HCT116 (cell line): ENCODE measurements around the gene TMEM126B. TPM values are rescaled to one million over a fixed set of nuclear protein-coding genes. Genes with fewer than 3 reads are reported as not detected.

ENCODE experiments used
- ATAC-seq: fragments of 200-7000 bp; cut with Tn5 transposase; 2 replicates; pipeline ENCODE4 v1.9.1; 2020; ENCODE audit warnings: mild to moderate bottlenecking, moderate library complexity
- BruUV-seq: library from RNA; stranded (reverse); fragments of 400-500 nt; replicated peaks from 2 replicates; lab custom pipeline; 2021; lab: Mats Ljungman, UMichigan
- CTCF ChIA-PET: fragments of 300-600 bp; sonication (Branson Sonifier 250); formaldehyde crosslinking; loops from one replicate; lab custom pipeline; 2021; ENCODE audit warnings: antibody characterized with exemption; lab: Charles Lee
- POLR2A ChIA-PET: fragments of 300-600, 350-600 bp; sonication (Branson Sonifier 250); formaldehyde crosslinking; loops from one replicate; lab custom pipeline; 2021; ENCODE audit warnings: antibody characterized with exemption; lab: Charles Lee
- RAD21 ChIA-PET, 2 experiments: fragments of 300-600 bp; sonication (Branson Sonifier 250); formaldehyde crosslinking; loops; one replicate each; lab custom pipeline; 2023; ENCODE audit warnings: low total read pairs in 2 of 2; ENCODE audit not compliant: uncharacterized antibody in 2 of 2, unreplicated experiment in 2 of 2, low non-redundant PET in 1 of 2; lab: Charles Lee
- DNase-seq: peaks from one replicate; pipeline ENCODE4 v3.0.0-alpha.2; 2010; ENCODE audit warnings: low read depth, low spot score
- H2AFZ ChIP-seq: fragments of 200-600 bp; shearing (Covaris generic), sonication (generic); 2 replicates; pipeline ENCODE4 v1.6.1; 2017; ENCODE audit warnings: low read depth, mixed run types, mixed read lengths, antibody characterized with exemption, low read length; ENCODE audit not compliant: poor library complexity, severe bottlenecking
- H3K27ac ChIP-seq: 2 replicates; pipeline ENCODE4 v1.5.1; 2012; ENCODE audit warnings: low read depth, low read length
- H3K27me3 ChIP-seq: fragments of 200-600 bp; sonication (generic); 2 replicates; pipeline ENCODE4 v1.6.1; 2016; ENCODE audit warnings: mixed run types, low read length, mixed read lengths; ENCODE audit not compliant: insufficient read depth
- H3K36me3 ChIP-seq, 2 experiments: fragments of 200-500 bp in 1 of 2; fragments of 200-600 bp in 1 of 2; sonication (Bioruptor generic) in 1 of 2; sonication (generic) in 1 of 2; 2 replicates each; pipeline versions ENCODE4 v1.5.1 to v1.6.1; 2014 to 2016; ENCODE audit warnings: low read length in 2 of 2, inconsistent platforms in 1 of 2, mixed read lengths in 1 of 2, mixed run types in 1 of 2; ENCODE audit not compliant: insufficient read depth in 2 of 2, control insufficient read depth in 1 of 2
- H3K4me1 ChIP-seq, 2 experiments: fragments of 200-600 bp in 1 of 2; sonication (generic) in 1 of 2; 2 replicates each; pipeline versions ENCODE4 v1.5.1 to v1.6.1; 2012 to 2017; ENCODE audit warnings: low read length in 2 of 2, inconsistent platforms in 1 of 2, mild to moderate bottlenecking in 1 of 2, mixed read lengths in 1 of 2, mixed run types in 1 of 2, moderate library complexity in 1 of 2; ENCODE audit not compliant: insufficient read depth in 2 of 2, control insufficient read depth in 1 of 2
- H3K4me2 ChIP-seq: fragments of 200-600 bp; sonication (generic); 2 replicates; pipeline ENCODE4 v1.6.1; 2017; ENCODE audit warnings: mixed run types, low read length, mixed read lengths
- H3K4me3 ChIP-seq, 2 experiments: fragments of 200-600 bp in 1 of 2; sonication (generic) in 1 of 2; replicated peaks in 1 of 2; 2 replicates each; pipeline ENCODE4 v1.5.1; 2011 to 2016; ENCODE audit warnings: low read length in 2 of 2, control low read depth in 1 of 2, low read depth in 1 of 2, mild to moderate bottlenecking in 1 of 2, mixed read lengths in 1 of 2, mixed run types in 1 of 2
- H3K79me2 ChIP-seq: fragments of 200-600 bp; sonication (generic); 2 replicates; pipeline ENCODE4 v1.6.1; 2017; ENCODE audit warnings: mild to moderate bottlenecking, mixed run types, low read length, moderate library complexity, mixed read lengths; ENCODE audit not compliant: insufficient read depth
- H3K9ac ChIP-seq: fragments of 200-600 bp; sonication (generic); 2 replicates; pipeline ENCODE4 v1.6.1; 2016; ENCODE audit warnings: low read length, mixed read lengths
- H3K9me2 ChIP-seq: fragments of 200-600 bp; sonication (generic), shearing (Covaris generic); 2 replicates; pipeline ENCODE4 v1.6.1; 2017; ENCODE audit warnings: mixed run types, mild to moderate bottlenecking, moderate library complexity; ENCODE audit not compliant: insufficient read depth
- H3K9me3 ChIP-seq, 2 experiments: fragments of 200-500 bp in 1 of 2; fragments of 200-600 bp in 1 of 2; sonication (Bioruptor generic) in 1 of 2; sonication (generic) in 1 of 2; 2 replicates each; pipeline ENCODE4 v1.6.1; 2014 to 2017; ENCODE audit warnings: low read length in 2 of 2, mixed read lengths in 2 of 2, inconsistent platforms in 1 of 2, low read depth in 1 of 2, mild to moderate bottlenecking in 1 of 2, mixed run types in 1 of 2, moderate library complexity in 1 of 2; ENCODE audit not compliant: control insufficient read depth in 1 of 2, insufficient read depth in 1 of 2
- H4K20me1 ChIP-seq: fragments of 200-600 bp; sonication (generic), shearing (Covaris generic); 2 replicates; pipeline ENCODE4 v1.6.1; 2017; ENCODE audit warnings: mixed run types, mild to moderate bottlenecking, moderate library complexity; ENCODE audit not compliant: insufficient read depth
- REST ChIP-seq: IDR thresholded peaks from 2 replicates; pipeline ENCODE4 v1.6.1; 2012; ENCODE audit warnings: low read depth
- SIN3A ChIP-seq: IDR thresholded peaks from 2 replicates; pipeline ENCODE4 v1.6.1; 2012; ENCODE audit warnings: low read depth
- YY1 ChIP-seq: IDR thresholded peaks from 2 replicates; pipeline ENCODE4 v1.6.1; 2011; ENCODE audit warnings: low read length, low read depth, moderate library complexity, mild to moderate bottlenecking; ENCODE audit not compliant: insufficient replicate concordance; ENCODE audit errors: extremely low read depth
- ZNF274 ChIP-seq: fragments of 200-500 bp; sonication (Bioruptor generic); IDR thresholded peaks from 2 replicates; pipeline ENCODE4 v1.6.1; 2014; ENCODE audit warnings: mild to moderate bottlenecking, low read depth, low read length, inconsistent platforms
- intact Hi-C: fragments of 100-400 bp; cut with micrococcal nuclease; formaldehyde crosslinking; loops from 2 replicates; pipeline ENCODE4 v1.10.0; 2022
- total RNA-seq: library from RNA; stranded (reverse); gene quantifications from one replicate; pipeline ENCODE4 v1.2.1, GENCODE V29; 2021; ENCODE audit not compliant: unreplicated experiment
- TF ChIP-seq, protein P1 (sequence below): IDR thresholded peaks from 2 replicates; pipeline ENCODE4 v1.6.1; 2012
- TF ChIP-seq, protein P2 (sequence below): IDR thresholded peaks from 2 replicates; pipeline ENCODE4 v1.6.1; 2011; ENCODE audit warnings: mild to moderate bottlenecking, low read length, moderate library complexity; ENCODE audit not compliant: insufficient replicate concordance; ENCODE audit errors: extremely low read depth
- TF ChIP-seq, protein P3 (sequence below), 3 experiments: fragments of 200-600 bp in 1 of 3; sonication (generic) in 1 of 3; IDR thresholded peaks in 2 of 3; conservative IDR thresholded peaks in 1 of 3; 2 replicates each; pipeline ENCODE4 v1.5.1; 2012 to 2017; ENCODE audit warnings: low read depth in 2 of 3, low read length in 2 of 3, antibody characterized with exemption in 1 of 3, borderline replicate concordance in 1 of 3, control low read depth in 1 of 3, mild to moderate bottlenecking in 1 of 3, mixed read lengths in 1 of 3, mixed run types in 1 of 3, moderate library complexity in 1 of 3; ENCODE audit not compliant: insufficient read depth in 1 of 3

The TMEM126B gene
- total RNA-seq, 1 experiment from 2014 or later = 49.0 TPM

GRCh38 chr11:85682330-85683305 is 54.2 kb downstream of the TMEM126B start:
- H3K27ac ChIP-seq = no peak overlapping the region

More at GRCh38 chr11:85682330-85683305, 54.2 kb downstream of the TMEM126B start:
- Histone ChIP-seq H3K4me2 (no peak overlapping the region), H3K79me2 (no peaks in the 10 kb centered on the region), H3K9me3 (no peaks in the 10 kb centered on the region), H3K9me2 (no peaks in the 10 kb centered on the region), H2AFZ (no peak overlapping the region), H4K20me1 (no peaks in the 10 kb centered on the region), H3K4me1 (no peaks in the 10 kb centered on the region), H3K4me3 (no peak overlapping the region), H3K27me3 (no peaks in the 10 kb centered on the region), H3K36me3 (no peaks in the 10 kb centered on the region), H3K9ac (no peak overlapping the region)
- no TSS peak for BruUV-seq
- intact Hi-C loops = no loop called here
- DNase-seq (no peak), ATAC-seq (no peak)
- POLR2A ChIA-PET = no interaction called here
- RAD21 ChIA-PET = no interaction called here
- CTCF ChIA-PET = no interaction called here
- TF ChIP-seq YY1 = no peak
- no peak for TF ChIP-seq REST
- TF ChIP-seq, protein P1, sequence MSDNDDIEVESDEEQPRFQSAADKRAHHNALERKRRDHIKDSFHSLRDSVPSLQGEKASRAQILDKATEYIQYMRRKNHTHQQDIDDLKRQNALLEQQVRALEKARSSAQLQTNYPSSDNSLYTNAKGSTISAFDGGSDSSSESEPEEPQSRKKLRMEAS = no peak
- TF ChIP-seq, protein P2, sequence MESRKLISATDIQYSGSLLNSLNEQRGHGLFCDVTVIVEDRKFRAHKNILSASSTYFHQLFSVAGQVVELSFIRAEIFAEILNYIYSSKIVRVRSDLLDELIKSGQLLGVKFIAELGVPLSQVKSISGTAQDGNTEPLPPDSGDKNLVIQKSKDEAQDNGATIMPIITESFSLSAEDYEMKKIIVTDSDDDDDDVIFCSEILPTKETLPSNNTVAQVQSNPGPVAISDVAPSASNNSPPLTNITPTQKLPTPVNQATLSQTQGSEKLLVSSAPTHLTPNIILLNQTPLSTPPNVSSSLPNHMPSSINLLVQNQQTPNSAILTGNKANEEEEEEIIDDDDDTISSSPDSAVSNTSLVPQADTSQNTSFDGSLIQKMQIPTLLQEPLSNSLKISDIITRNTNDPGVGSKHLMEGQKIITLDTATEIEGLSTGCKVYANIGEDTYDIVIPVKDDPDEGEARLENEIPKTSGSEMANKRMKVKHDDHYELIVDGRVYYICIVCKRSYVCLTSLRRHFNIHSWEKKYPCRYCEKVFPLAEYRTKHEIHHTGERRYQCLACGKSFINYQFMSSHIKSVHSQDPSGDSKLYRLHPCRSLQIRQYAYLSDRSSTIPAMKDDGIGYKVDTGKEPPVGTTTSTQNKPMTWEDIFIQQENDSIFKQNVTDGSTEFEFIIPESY = no peak
- TF ChIP-seq SIN3A = no peak
- TF ChIP-seq, protein P3, sequence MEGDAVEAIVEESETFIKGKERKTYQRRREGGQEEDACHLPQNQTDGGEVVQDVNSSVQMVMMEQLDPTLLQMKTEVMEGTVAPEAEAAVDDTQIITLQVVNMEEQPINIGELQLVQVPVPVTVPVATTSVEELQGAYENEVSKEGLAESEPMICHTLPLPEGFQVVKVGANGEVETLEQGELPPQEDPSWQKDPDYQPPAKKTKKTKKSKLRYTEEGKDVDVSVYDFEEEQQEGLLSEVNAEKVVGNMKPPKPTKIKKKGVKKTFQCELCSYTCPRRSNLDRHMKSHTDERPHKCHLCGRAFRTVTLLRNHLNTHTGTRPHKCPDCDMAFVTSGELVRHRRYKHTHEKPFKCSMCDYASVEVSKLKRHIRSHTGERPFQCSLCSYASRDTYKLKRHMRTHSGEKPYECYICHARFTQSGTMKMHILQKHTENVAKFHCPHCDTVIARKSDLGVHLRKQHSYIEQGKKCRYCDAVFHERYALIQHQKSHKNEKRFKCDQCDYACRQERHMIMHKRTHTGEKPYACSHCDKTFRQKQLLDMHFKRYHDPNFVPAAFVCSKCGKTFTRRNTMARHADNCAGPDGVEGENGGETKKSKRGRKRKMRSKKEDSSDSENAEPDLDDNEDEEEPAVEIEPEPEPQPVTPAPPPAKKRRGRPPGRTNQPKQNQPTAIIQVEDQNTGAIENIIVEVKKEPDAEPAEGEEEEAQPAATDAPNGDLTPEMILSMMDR (IDR thresholded peaks at IDR 0.05 in 2 of 3, conservative IDR thresholded peaks at IDR 0.05 in 1 of 3; ENCODE audit: borderline replicate concordance in 1 of 3, insufficient read depth in 1 of 3, low read depth in 2 of 3, low read length in 2 of 3) = no peak
- TF ChIP-seq ZNF274 = no peak
